CD14-positive monocyte (primary cell): ENCODE measurements around the gene C5orf34. TPM values are rescaled to one million over a fixed set of nuclear protein-coding genes. Genes with fewer than 3 reads are reported as not detected.
"Not testable (repeated sequence)": the region's sequence is repeated elsewhere in the genome, so short reads cannot be mapped to it uniquely, and the experiment has no call there.

Experiments
- DNase-seq, 3 donors: peaks; one replicate each; pipeline ENCODE4 v3.0.0-alpha.2; 2011 to 2022
- H2AFZ ChIP-seq: 2 replicates; pipeline ENCODE4 v1.6.0; 2012; ENCODE audit warnings: mild to moderate bottlenecking, low read depth, low read length, inconsistent platforms; ENCODE audit not compliant: insufficient read depth, poor library complexity, severe bottlenecking
- H3K27ac ChIP-seq, 2 donors: 1 replicate in 1 of 2; 2 replicates in 1 of 2; pipeline ENCODE4 v1.5.1; 2012 to 2013; ENCODE audit warnings: low read length in 2 of 2, control low read depth in 1 of 2, inconsistent platforms in 1 of 2, low read depth in 1 of 2, mild to moderate bottlenecking in 1 of 2
- H3K27me3 ChIP-seq, 2 donors: one replicate each; pipeline versions ENCODE4 v1.6.0 to v1.6.1; 2011 to 2013; ENCODE audit warnings: low read length in 2 of 2; ENCODE audit not compliant: control insufficient read depth in 2 of 2, insufficient read depth in 2 of 2
- H3K36me3 ChIP-seq, 2 donors: replicated peaks in 1 of 2; 1 replicate in 1 of 2; 2 replicates in 1 of 2; pipeline versions ENCODE4 v1.5.1 to v1.6.1; 2012 to 2013; ENCODE audit warnings: low read length in 2 of 2, control low read depth in 1 of 2, inconsistent platforms in 1 of 2, mild to moderate bottlenecking in 1 of 2; ENCODE audit not compliant: insufficient read depth in 2 of 2, control insufficient read depth in 1 of 2
- H3K4me1 ChIP-seq, 2 donors: 1 replicate in 1 of 2; 2 replicates in 1 of 2; pipeline versions ENCODE4 v1.5.1 to v1.6.1; 2012 to 2013; ENCODE audit warnings: low read length in 2 of 2, control low read depth in 1 of 2, inconsistent platforms in 1 of 2, mild to moderate bottlenecking in 1 of 2, moderate library complexity in 1 of 2; ENCODE audit not compliant: insufficient read depth in 2 of 2, control insufficient read depth in 1 of 2
- H3K4me2 ChIP-seq: replicated peaks from 2 replicates; pipeline ENCODE3; 2012; ENCODE audit warnings: low read length, moderate library complexity, mild to moderate bottlenecking; ENCODE audit not compliant: poor library complexity, severe bottlenecking; ENCODE audit errors: extremely low read depth
- H3K4me3 ChIP-seq, 3 experiments: fragments of 200-600 bp in 1 of 3; sonication (generic) in 1 of 3; replicated peaks in 1 of 3; 1 replicate in 2 of 3; 2 replicates in 1 of 3; pipeline ENCODE4 v1.5.1; 2011 to 2013; ENCODE audit warnings: low read length in 3 of 3, mild to moderate bottlenecking in 3 of 3, control low read depth in 2 of 3, low read depth in 2 of 3, inconsistent platforms in 1 of 3, moderate library complexity in 1 of 3
- H3K79me2 ChIP-seq: 2 replicates; pipeline ENCODE4 v1.6.0; 2012; ENCODE audit warnings: mild to moderate bottlenecking, control low read depth, inconsistent platforms, low read length, moderate library complexity; ENCODE audit not compliant: insufficient read depth
- H3K9ac ChIP-seq: 2 replicates; pipeline ENCODE4 v1.6.0; 2017; ENCODE audit warnings: low read length, mild to moderate bottlenecking; ENCODE audit not compliant: insufficient read depth, poor library complexity, severe bottlenecking
- H3K9me3 ChIP-seq, 2 donors: replicated peaks in 1 of 2; 1 replicate in 1 of 2; 2 replicates in 1 of 2; pipeline versions ENCODE4 v1.5.1 to v1.6.1; 2012 to 2013; ENCODE audit warnings: low read length in 2 of 2, control low read depth in 1 of 2; ENCODE audit not compliant: control insufficient read depth in 1 of 2, insufficient read depth in 1 of 2
- H4K20me1 ChIP-seq: 2 replicates; pipeline ENCODE4 v1.6.0; 2012; ENCODE audit warnings: mild to moderate bottlenecking, low read length, control low read depth, moderate library complexity; ENCODE audit not compliant: insufficient read depth
- H3K27ac Mint-ChIP-seq, 7 donors: one replicate each; pipeline ENCODE4 v1.8.0; 2020; ENCODE audit warnings: mild to moderate bottlenecking in 7 of 7, mixed read lengths in 7 of 7, moderate library complexity in 6 of 7, inconsistent platforms in 2 of 7
- H3K27me3 Mint-ChIP-seq, 3 donors: one replicate each; pipeline ENCODE4 v1.8.0; 2021 to 2022; ENCODE audit warnings: low read depth in 3 of 3, mild to moderate bottlenecking in 3 of 3, mixed read lengths in 3 of 3, moderate library complexity in 3 of 3, inconsistent platforms in 1 of 3
- H3K36me3 Mint-ChIP-seq, 2 donors: one replicate each; pipeline ENCODE4 v1.8.0; 2020; ENCODE audit warnings: mixed read lengths in 2 of 2, inconsistent platforms in 1 of 2, mild to moderate bottlenecking in 1 of 2
- H3K4me1 Mint-ChIP-seq: one replicate; pipeline ENCODE4 v1.8.0; 2020; ENCODE audit warnings: mild to moderate bottlenecking, mixed read lengths
- H3K4me3 Mint-ChIP-seq, 2 donors: one replicate each; pipeline ENCODE4 v1.8.0; 2020; ENCODE audit warnings: mild to moderate bottlenecking in 2 of 2, mixed read lengths in 2 of 2, moderate library complexity in 1 of 2
- H3K9me3 Mint-ChIP-seq, 7 donors: one replicate each; pipeline ENCODE4 v1.8.0; 2020 to 2022; ENCODE audit warnings: mixed read lengths in 7 of 7, mild to moderate bottlenecking in 6 of 7, moderate library complexity in 6 of 7, inconsistent platforms in 2 of 7
- CTCF ChIP-seq: fragments of 200-600 bp; IDR thresholded peaks from one replicate; pipeline ENCODE4 v1.8.0; 2022; ENCODE audit warnings: antibody characterized with exemption, mild to moderate bottlenecking
- WGBS: methylation state at CpG from one replicate; pipeline ENCODE4 v1.1.5; 2013; ENCODE audit warnings: missing lambda C conversion rate; ENCODE audit not compliant: insufficient coverage; 5-methylcytosine and 5-hydroxymethylcytosine counted together
- intact Hi-C, 2 donors: fragments of 100-400 bp; cut with micrococcal nuclease; formaldehyde crosslinking; loops; one replicate each; pipeline versions ENCODE4 v1.15.0 to v1.15.1; 2023
- polyA plus RNA-seq, 3 donors: library from polyadenylated mRNA; depleted of rRNA in 1 of 3; unstranded in 2 of 3; stranded (reverse) in 1 of 3; fragments of 300-500 nt in 2 of 3; fragments of >200 nt in 1 of 3; fragmentation: Illumina TruSeq in 2 of 3; gene quantifications; 1 replicate in 2 of 3; 2 replicates in 1 of 3; pipeline ENCODE4 v1.2.3, GENCODE V29; 2012 to 2021

Gene C5orf34
- polyA plus RNA-seq, 3 donors: 0.17 to 0.59 (median 0.29) TPM

DNA sequence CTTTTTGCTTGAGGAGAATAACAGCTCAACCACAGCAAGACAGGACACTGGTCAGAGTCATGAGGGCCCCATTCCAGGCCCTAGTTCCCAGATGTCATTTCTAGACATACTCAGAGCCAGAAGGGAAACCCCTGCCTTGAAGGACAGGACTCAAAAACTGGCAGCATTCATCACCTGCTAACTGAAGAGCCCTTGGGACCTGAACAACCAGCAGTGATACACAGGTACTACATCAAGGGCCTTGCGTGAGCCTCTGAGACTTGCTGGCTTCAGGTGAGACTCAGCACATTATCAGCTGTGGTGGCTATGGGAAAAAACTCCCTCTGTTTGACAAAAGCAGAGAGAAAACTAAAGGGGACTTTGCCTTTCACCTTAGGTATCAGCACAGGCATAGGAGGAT is 53.9 kb downstream of the C5orf34 start:
- H3K4me1 ChIP-seq: no peaks in the 10 kb centered on the region
- no peaks in the 10 kb centered on the region for H4K20me1 ChIP-seq
- no peak overlapping the region for H3K27ac ChIP-seq
- Mint-ChIP-seq H3K27ac (no peak overlapping the region), H3K9me3 (peaks cover 4 to 38% (median 21%) of the 10 kb centered on the region in 7 donors), H3K4me1 (no peaks in the 10 kb centered on the region), H3K4me3 (no peak overlapping the region), H3K36me3 (peaks cover 20 to 31% of the 10 kb centered on the region in 2 donors), H3K27me3 (peaks cover 0 to 1% (median 0%) of the 10 kb centered on the region in 3 donors)
- H3K4me2 ChIP-seq: no peak overlapping the region
- no peak for TF ChIP-seq CTCF
- no peak overlapping the region for H3K4me3 ChIP-seq
- DNase-seq: no peak
- H3K27me3 ChIP-seq: no peaks in the 10 kb centered on the region
- no peak overlapping the region for H2AFZ ChIP-seq
- no peak overlapping the region for H3K9ac ChIP-seq
- peaks cover 0 to 9% of the 10 kb centered on the region in 2 donors for H3K36me3 ChIP-seq
- H3K9me3 ChIP-seq: peaks cover 4 to 20% of the 10 kb centered on the region in 2 donors
- 100% methylated on average over 1 of the region's 1 CpG for WGBS
- intact Hi-C loops: no loop called here
- no peaks in the 10 kb centered on the region for H3K79me2 ChIP-seq

- WGBS: 80% methylated on average over 1 of the region's 3 CpGs
- Histone ChIP-seq H3K9me3 (peaks cover 4 to 16% of the 10 kb centered on the region in 2 donors), H3K36me3 (peaks cover 0 to 9% of the 10 kb centered on the region in 2 donors), H3K4me1 (no peaks in the 10 kb centered on the region), H3K4me2 (no peak overlapping the region), H4K20me1 (no peaks in the 10 kb centered on the region), H3K27ac (no peak overlapping the region), H3K27me3 (no peaks in the 10 kb centered on the region), H3K9ac (no peak overlapping the region), H3K79me2 (no peaks in the 10 kb centered on the region), H3K4me3 (no peak overlapping the region), H2AFZ (no peak overlapping the region)
- no peak overlapping the region for H3K27ac Mint-ChIP-seq
- DNase-seq: no peak
- intact Hi-C loops: no loop called here
- peaks cover 2 to 23% (median 14%) of the 10 kb centered on the region in 7 donors for H3K9me3 Mint-ChIP-seq
- H3K4me3 Mint-ChIP-seq: no peak overlapping the region
- H3K4me1 Mint-ChIP-seq: no peaks in the 10 kb centered on the region
- H3K36me3 Mint-ChIP-seq: peaks cover 19 to 27% of the 10 kb centered on the region in 2 donors
- peaks cover 0 to 2% (median 1%) of the 10 kb centered on the region in 3 donors for H3K27me3 Mint-ChIP-seq
- no peak for TF ChIP-seq CTCF
These were observed 58.4 kb downstream of the C5orf34 start for GRCh38 chr5:43456556-43456955.

DNA sequence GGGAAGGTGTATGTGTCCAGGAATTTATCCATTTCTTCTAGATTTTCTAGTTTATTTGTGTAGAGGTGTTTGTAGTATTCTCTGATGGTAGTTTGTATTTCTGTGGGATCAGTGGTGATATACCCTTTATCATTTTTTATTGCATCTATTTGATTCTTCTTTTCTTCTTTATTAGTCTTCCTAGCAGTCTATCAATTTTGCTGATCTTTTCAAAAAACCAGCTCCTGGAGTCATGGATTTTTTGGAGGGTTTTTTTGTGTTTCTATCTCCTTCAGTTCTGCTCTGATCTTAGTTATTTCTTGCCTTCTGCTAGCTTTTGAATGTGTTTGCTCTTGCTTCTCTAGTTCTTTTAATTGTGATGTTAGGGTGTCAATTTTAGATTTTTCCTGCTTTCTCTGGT is 73.4 kb downstream of the C5orf34 start:
- H3K27me3 ChIP-seq, H3K79me2 ChIP-seq, H3K9ac ChIP-seq, H3K4me3 ChIP-seq, intact Hi-C loops, H3K27ac ChIP-seq, H4K20me1 ChIP-seq, H3K4me2 ChIP-seq, H3K9me3 ChIP-seq, H3K4me1 ChIP-seq, H2AFZ ChIP-seq, H3K27me3 Mint-ChIP-seq, H3K4me3 Mint-ChIP-seq, H3K27ac Mint-ChIP-seq, DNase-seq: not testable (repeated sequence)
- H3K9me3 Mint-ChIP-seq: peaks cover 18 to 43% (median 24%) of the 10 kb centered on the region in 7 donors
- peaks cover 17 to 19% of the 10 kb centered on the region in 2 donors for H3K36me3 Mint-ChIP-seq
- H3K36me3 ChIP-seq: peaks cover 5 to 12% of the 10 kb centered on the region in 2 donors
- H3K4me1 Mint-ChIP-seq: peaks cover 10% of the 10 kb centered on the region
